Measurements from ENCODE around the gene SSUH2.

GRCh38 chr3:8642001-8642400 is 2.6 kb downstream of the SSUH2 start:
- TF ChIP-seq POLR2A (IDR thresholded peaks at IDR 0.05) (no peak), CTCF (IDR thresholded peaks at IDR 0.05) (no peak)

Data from uterus (tissue), 2 donors.